KOPT-K1 (cell line): Measurements from ENCODE around the gene SLC4A1AP.

ENCODE experiments used
- H3K27ac ChIP-seq: fragments of 200-600 bp; sonication (generic); 2 replicates; pipeline ENCODE4 v1.5.1; 2016; ENCODE audit warnings: antibody characterized with exemption, mild to moderate bottlenecking, low read depth, low read length; ENCODE audit not compliant: poor library complexity, severe bottlenecking
- H3K36me3 ChIP-seq: fragments of 200-600 bp; sonication (generic); 2 replicates; pipeline ENCODE4 v1.5.1; 2017; ENCODE audit warnings: antibody characterized with exemption, mild to moderate bottlenecking, low read length, moderate library complexity; ENCODE audit not compliant: insufficient read depth
- H3K9me3 ChIP-seq: fragments of 200-600 bp; sonication (generic); 2 replicates; pipeline ENCODE4 v1.5.1; 2017; ENCODE audit warnings: antibody characterized with exemption, low read length, mild to moderate bottlenecking; ENCODE audit not compliant: insufficient read depth, poor library complexity, severe bottlenecking

The SLC4A1AP gene

DNA sequence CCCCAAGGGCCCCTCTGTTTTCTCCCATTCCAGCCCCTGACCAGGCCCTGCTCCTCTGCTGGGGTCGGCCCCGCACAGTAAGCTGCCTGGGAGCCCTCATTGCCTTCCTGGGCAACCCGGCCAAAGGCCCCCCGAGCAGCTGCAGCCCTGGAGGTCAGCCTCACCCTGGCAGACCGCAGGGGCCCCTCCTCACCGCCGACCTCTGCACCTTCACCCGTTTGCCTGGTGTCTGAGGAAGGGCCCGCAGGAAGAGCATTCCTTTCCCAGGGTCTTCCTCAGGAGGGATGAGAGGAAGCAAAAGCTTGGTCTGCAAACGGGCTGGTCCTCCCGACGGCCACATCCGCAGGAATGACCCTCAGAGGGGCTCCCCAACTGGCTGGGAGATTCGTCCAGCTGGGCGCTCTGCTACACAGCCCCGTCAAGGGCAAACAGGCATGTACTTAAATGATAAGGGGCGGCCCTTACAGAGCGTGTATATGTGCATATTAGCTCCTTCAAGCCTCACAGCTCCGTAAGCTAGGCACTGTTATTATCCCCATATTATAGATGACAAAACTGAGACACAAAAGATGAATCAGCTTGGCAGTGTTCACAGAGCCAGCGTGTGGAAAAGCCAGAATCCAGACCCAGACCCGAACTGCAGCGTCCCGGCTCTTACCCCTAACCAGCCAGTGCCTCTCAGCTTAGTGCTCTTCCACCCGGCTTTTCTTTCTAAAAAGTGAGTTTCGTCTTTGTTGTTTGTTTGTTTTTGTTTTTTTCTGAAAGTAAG, 52.8 kb downstream of the SLC4A1AP start:
- Histone ChIP-seq H3K9me3 (no peaks in the 10 kb centered on the region), H3K27ac (no peak overlapping the region), H3K36me3 (no peaks in the 10 kb centered on the region)

DNA sequence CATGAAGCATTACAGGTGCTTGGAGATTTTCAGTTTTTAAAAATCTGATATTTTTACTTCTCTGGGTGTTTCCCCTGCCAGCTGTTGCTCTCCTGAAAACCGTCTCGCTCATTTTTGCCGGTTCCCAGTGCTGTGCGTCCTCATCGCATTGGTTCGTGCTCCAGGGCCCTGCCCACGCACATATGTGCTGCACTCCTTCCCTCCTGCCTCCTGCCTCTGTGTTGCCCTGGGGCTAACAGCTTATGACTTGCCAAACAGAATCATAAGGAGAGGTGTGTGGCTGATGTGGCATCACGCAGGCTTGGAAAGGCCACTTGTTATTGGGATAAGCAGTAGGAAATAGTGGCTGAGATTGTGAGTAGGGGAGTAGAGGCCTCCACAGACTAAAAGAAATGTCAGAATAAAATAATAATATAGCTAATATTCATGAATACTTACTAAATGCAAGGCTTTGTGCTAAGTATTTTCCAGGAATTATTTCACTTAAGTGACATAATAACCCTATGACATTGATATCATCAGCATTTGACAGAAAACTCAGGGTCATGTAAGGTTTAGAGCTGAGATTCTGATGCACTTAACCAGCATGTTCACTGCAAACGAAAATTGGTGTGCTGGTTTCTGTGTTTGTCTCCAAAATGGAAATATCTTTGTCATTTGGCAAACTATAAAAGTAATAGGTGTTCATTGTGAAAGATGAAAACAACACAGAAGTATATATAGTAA, 53.5 kb downstream of the SLC4A1AP start:
- Histone ChIP-seq H3K36me3 (no peaks in the 10 kb centered on the region), H3K9me3 (no peaks in the 10 kb centered on the region), H3K27ac (no peak overlapping the region)

DNA sequence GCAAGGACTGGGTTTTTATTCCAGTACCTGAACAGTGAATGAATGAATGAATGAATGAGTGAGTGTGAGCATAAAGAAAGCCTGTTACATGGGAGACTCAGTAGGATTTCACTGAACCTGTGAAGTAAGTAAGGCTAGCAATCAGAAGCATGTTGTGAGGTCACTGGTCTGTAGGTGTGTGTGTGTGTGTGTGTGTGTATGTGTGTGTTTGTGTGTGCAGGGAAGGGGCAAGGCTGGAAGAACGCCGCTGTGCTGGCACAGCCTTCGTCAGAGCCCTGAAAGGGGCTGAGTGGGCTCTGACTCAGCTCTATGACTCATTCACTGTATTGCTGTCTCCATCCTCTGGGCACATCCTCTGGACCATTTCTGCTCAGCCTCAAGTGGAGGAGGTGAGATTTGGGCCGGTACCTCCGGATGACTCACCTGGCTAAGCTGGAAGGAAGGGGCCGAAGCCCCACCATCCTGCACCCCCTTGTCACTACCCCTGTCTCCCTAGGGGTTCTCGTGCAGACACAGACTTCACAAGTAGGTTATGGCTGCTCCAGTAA, 56.4 kb downstream of the SLC4A1AP start:
- no peaks in the 10 kb centered on the region for H3K36me3 ChIP-seq
- no peak overlapping the region for H3K27ac ChIP-seq
- H3K9me3 ChIP-seq, result no peaks in the 10 kb centered on the region

DNA sequence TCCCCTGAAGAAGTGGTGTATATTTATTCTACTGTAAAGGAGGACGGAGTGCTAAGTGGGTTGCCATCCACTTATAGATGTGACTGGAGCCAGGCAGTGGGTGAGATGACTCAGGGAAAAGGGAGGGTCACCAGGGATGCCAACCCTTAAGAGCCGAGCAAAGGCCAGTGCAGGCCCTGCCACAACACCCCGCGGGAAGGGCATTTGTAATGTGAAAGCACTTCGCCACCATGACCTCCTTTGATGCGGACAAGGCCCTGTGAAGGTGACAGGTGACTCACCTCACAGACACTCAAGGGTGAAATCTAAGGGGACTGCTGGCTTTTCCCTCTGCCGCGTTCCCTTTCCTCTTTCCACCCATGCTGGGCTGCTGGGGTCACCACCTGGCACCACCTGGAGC, 57.6 kb downstream of the SLC4A1AP start:
- Histone ChIP-seq H3K9me3 (no peaks in the 10 kb centered on the region), H3K27ac (no peak overlapping the region), H3K36me3 (no peaks in the 10 kb centered on the region)

- Histone ChIP-seq H3K9me3 (no peaks in the 10 kb centered on the region), H3K27ac (no peak overlapping the region), H3K36me3 (no peaks in the 10 kb centered on the region)
These were observed 58.3 kb downstream of the SLC4A1AP start for GRCh38 chr2:27721884-27722485.

DNA sequence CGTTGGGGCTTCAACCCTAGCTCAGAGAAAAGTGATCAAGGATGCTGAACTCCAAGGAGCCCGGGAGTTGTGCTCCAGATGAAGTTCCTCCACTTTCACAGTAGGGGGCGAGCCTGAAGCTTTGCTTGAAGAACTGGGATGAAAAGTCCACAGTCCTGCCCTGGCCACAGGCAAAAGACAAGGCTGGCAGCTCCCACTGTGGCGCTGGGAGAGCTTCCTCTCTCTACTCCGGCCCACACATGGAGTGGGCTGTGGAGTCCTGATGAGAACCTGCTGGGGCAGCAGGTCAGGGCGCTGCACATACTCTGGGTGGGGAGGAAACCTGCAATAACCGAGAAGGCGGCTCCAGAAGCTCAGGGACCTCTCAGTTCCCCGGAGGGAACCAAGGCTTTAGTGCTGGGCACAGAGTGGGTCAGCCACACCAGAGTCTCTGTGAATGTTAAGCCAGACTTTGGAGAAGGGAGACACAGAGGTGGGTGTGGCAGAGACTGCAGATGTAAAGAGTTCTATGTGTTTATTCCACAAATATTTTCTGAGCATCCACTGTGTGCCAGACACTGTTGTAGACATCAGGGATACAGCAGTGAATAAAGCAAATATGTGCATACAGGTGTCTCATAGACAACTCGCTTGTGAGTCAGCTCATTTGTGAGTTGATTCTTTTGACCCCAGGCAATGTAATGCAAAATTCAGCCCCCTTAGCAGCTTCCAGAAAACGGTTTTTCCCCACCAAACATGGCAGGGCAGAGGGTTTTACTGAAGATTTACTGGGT, 59.9 kb downstream of the SLC4A1AP start:
- H3K9me3 ChIP-seq, result no peaks in the 10 kb centered on the region
- H3K36me3 ChIP-seq, result no peaks in the 10 kb centered on the region
- H3K27ac ChIP-seq, result no peak overlapping the region

GRCh38 chr2:27724191-27724590, 60.5 kb downstream of the SLC4A1AP start:
- Histone ChIP-seq H3K27ac (no peak overlapping the region), H3K36me3 (no peaks in the 10 kb centered on the region), H3K9me3 (no peaks in the 10 kb centered on the region)

GRCh38 chr2:27724905-27725701, 61.4 kb downstream of the SLC4A1AP start:
- Histone ChIP-seq H3K36me3 (no peaks in the 10 kb centered on the region), H3K9me3 (no peaks in the 10 kb centered on the region), H3K27ac (no peak overlapping the region)

- no peak overlapping the region for H3K27ac ChIP-seq
- no peaks in the 10 kb centered on the region for H3K36me3 ChIP-seq
- no peaks in the 10 kb centered on the region for H3K9me3 ChIP-seq
These were observed 63.6 kb downstream of the SLC4A1AP start for GRCh38 chr2:27727257-27727656.

- Histone ChIP-seq H3K36me3 (no peaks in the 10 kb centered on the region), H3K27ac (no peak overlapping the region), H3K9me3 (no peaks in the 10 kb centered on the region)
These were observed 64.6 kb downstream of the SLC4A1AP start for GRCh38 chr2:27728081-27728858.

DNA sequence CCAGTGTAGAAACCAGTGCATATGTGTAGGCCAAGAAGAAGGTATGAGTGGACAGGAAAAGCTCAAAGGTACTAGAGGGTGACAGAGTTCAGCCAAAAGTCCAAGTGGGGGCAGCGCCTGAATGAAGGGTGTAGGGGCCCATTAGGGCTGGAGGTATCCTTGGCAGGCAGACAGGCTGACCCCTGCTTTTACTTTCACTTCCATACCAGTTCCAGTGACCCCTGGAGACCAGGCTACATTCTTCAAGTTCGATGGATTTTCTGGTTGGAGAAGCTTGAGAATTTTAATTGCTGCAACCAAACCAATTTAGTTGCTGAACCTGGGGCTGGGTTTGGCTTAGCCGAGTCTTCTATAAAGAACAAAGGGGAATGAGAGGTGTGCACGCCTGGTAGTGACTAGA, 65.5 kb downstream of the SLC4A1AP start:
- no peaks in the 10 kb centered on the region for H3K9me3 ChIP-seq
- H3K27ac ChIP-seq, result no peak overlapping the region
- H3K36me3 ChIP-seq, result no peaks in the 10 kb centered on the region

DNA sequence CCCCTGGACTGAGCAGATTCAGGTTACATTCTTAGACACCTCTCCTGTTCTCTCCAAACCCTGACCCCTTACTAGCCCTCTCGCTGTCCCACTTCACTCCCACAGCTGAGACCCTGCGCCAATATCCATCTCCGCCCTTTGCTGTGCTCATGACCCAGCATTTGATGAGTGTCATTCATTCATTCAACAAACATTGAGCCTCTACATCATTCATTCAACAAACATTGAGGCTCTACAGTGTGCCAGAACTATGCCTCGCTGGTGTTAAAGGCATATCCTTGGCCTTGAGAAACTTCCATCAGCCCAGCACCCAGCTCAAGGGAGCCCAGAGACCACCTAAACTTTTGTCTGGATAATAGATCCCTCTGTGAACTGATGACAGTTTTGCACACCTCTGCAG, 65.9 kb downstream of the SLC4A1AP start:
- H3K9me3 ChIP-seq, result no peaks in the 10 kb centered on the region
- H3K27ac ChIP-seq, result no peak overlapping the region
- no peaks in the 10 kb centered on the region for H3K36me3 ChIP-seq

- H3K27ac ChIP-seq, result no peak overlapping the region
- H3K9me3 ChIP-seq, result no peaks in the 10 kb centered on the region
- H3K36me3 ChIP-seq, result no peaks in the 10 kb centered on the region
These were observed 66.6 kb downstream of the SLC4A1AP start for GRCh38 chr2:27730261-27730662.
